Skeletal muscle tissue (tissue), 4 donors: Measurements from ENCODE around the gene AKAP12. TPM values are rescaled to one million over a fixed set of nuclear protein-coding genes. Genes with fewer than 3 reads are reported as not detected.

Experiments used
- H3K27ac ChIP-seq: one replicate; pipeline ENCODE4 v1.7.0; 2013; ENCODE audit warnings: mild to moderate bottlenecking, low read depth, low read length, inconsistent platforms
- H3K27me3 ChIP-seq, 3 donors: one replicate each; pipeline ENCODE4 v1.7.0; 2013; ENCODE audit warnings: low read length in 3 of 3; ENCODE audit not compliant: control insufficient read depth in 3 of 3, insufficient read depth in 3 of 3
- H3K36me3 ChIP-seq, 3 donors: one replicate each; pipeline ENCODE4 v1.7.0; 2013; ENCODE audit warnings: low read length in 3 of 3; ENCODE audit not compliant: control insufficient read depth in 3 of 3, insufficient read depth in 3 of 3
- H3K4me1 ChIP-seq, 3 donors: one replicate each; pipeline ENCODE4 v1.7.0; 2013; ENCODE audit warnings: low read length in 3 of 3, mild to moderate bottlenecking in 3 of 3; ENCODE audit not compliant: control insufficient read depth in 3 of 3, insufficient read depth in 3 of 3
- H3K4me3 ChIP-seq, 3 donors: one replicate each; pipeline ENCODE4 v1.7.0; 2013; ENCODE audit warnings: low read length in 3 of 3
- H3K9ac ChIP-seq, 3 donors: one replicate each; pipeline ENCODE4 v1.7.0; 2013; ENCODE audit warnings: low read length in 3 of 3, mild to moderate bottlenecking in 3 of 3, moderate library complexity in 2 of 3, low read depth in 1 of 3
- H3K9me3 ChIP-seq, 3 donors: one replicate each; pipeline ENCODE4 v1.7.0; 2013; ENCODE audit warnings: low read length in 3 of 3; ENCODE audit not compliant: control insufficient read depth in 3 of 3
- total RNA-seq: library from RNA; depleted of rRNA; stranded (reverse); fragments of >200 nt; gene quantifications from one replicate; pipeline ENCODE4 v1.2.3, GENCODE V29; 2014
- donor health status: Osteomylitis.

The AKAP12 gene
- total RNA-seq, 1 donor from 2014 or later, result 99.7 TPM

DNA sequence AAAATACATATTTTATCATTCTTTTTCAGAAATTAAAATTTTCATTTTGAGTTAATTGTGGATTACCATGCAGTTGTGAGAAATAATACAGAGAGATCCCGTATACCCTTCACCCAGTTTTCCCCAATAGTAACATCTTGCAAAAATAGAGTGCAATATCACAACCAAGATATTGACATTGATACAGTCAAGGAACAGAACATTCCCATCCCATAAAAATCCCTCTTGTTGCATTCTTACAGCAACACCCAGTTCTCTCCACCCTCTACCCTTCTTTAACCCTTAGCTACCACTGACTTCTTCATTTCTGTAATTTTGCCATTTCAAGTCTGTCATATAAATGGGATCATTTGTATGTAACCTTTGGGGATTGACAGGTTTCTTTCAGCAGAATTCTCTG is 6.9 kb upstream of the AKAP12 start:
- H3K9ac ChIP-seq, result no peak overlapping the region
- no peak overlapping the region for H3K27ac ChIP-seq
- no peaks in the 10 kb centered on the region for H3K27me3 ChIP-seq
- H3K36me3 ChIP-seq, result no peaks in the 10 kb centered on the region
- H3K9me3 ChIP-seq, result no peaks in the 10 kb centered on the region
- no peaks in the 10 kb centered on the region for H3K4me1 ChIP-seq
- H3K4me3 ChIP-seq, result no peak overlapping the region

DNA sequence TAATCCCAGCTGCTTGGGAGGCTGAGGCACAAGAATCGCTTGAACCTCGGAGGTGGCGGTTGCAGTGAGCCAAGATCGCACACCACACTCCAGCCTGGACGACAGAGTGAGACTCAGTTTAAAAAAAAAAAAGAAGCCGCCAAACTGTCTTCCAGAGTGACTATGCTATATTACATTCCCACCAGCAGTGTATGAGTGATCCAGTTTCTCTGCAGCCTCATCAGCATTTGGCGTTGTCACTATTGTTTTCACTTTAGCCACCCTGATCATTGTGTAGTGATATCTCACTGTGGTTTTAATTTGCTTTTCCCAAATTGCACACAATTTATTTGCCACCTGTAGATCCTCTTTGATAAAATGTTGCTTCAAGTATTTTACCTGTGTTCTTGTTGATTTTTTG is 6.0 kb upstream of the AKAP12 start:
- Histone ChIP-seq H3K27ac (no peak overlapping the region), H3K4me1 (no peaks in the 10 kb centered on the region), H3K9ac (no peak overlapping the region), H3K27me3 (no peaks in the 10 kb centered on the region), H3K36me3 (no peaks in the 10 kb centered on the region), H3K9me3 (no peaks in the 10 kb centered on the region), H3K4me3 (no peak overlapping the region)

DNA sequence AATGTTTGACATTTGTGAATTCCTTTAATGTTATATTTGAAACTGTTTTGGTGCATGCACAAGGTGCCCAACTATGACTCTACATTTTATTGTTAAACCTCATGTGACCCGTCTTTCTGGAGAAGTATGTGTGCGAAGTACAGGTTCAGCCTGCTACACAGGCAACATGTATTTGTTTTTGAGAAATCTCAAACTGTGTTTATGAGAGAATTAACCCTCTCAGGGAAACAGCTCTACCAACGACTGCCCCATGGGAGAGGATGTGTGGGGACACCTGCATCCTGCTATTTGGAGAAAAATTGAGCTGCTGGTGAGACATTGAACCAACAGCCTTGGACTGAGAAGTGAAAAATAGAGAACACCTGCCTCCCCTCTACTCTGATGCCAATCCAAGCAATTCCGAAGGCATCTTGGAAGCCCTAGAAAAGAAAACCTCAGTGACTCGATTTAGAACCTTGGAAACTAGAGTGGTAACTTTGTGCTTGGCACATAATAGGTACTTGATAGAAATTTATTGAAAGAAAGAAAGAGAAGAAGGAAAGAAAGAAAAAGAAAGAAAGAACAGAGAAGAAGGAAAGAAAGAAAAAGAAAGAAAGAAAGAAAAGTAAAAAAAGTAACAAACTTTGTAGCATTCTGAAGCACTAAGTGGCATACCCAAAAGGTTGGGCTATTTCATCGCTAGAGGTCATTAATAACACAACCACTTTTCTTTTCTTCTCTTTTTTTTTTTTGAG is 2.9 kb upstream of the AKAP12 start:
- H3K4me1 ChIP-seq, result peaks cover 3 to 11% (median 10%) of the 10 kb centered on the region in 3 donors
- no peak overlapping the region for H3K9ac ChIP-seq
- no peak overlapping the region for H3K27ac ChIP-seq
- H3K4me3 ChIP-seq, result no peak overlapping the region
- H3K9me3 ChIP-seq, result peaks cover 0 to 2% (median 0%) of the 10 kb centered on the region in 3 donors
- peaks cover 9 to 16% (median 10%) of the 10 kb centered on the region in 3 donors for H3K27me3 ChIP-seq
- H3K36me3 ChIP-seq, result no peaks in the 10 kb centered on the region

DNA sequence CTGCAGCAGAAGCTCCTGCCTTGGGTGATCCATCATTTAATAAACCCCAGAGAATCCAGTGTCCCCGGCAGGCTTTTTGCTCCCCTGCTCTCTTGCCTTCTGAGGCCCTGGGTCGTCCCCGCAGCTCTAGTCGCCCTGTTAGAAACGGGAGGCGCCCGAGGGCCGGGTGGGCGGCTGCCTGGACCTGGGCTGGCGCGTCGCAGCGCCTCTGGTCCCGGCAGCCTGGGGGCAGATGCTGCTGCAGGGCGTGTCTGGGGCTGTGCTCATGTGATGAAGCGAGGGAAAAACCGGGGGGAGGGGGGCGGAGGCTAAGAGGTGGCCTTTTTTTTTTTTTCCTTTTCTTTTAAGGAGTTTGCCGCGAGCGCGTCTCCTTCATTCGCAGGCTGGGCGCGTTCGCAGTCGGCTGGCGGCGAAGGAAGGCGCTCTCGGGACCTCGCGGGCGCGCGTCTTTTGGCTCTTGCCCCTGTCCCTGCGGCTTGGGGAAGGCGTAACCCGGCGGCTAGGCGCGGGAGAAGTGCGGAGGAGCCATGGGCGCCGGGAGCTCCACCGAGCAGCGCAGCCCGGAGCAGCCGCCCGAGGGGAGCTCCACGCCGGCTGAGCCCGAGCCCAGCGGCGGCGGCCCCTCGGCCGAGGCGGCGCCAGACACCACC is 394 bp downstream of the AKAP12 start:
- H3K4me1 ChIP-seq, result peaks cover 3 to 14% (median 11%) of the 10 kb centered on the region in 3 donors
- peaks cover 9 to 24% (median 16%) of the 10 kb centered on the region in 3 donors for H3K27me3 ChIP-seq
- no peaks in the 10 kb centered on the region for H3K36me3 ChIP-seq
- H3K9ac ChIP-seq, result peak overlapping the region; percentile 64 to 65 (median 64)
- H3K4me3 ChIP-seq, result peak overlapping the region; percentile 66 to 71 (median 67)
- peaks cover 0 to 2% (median 0%) of the 10 kb centered on the region in 3 donors for H3K9me3 ChIP-seq
- peak overlapping the region; percentile 66 for H3K27ac ChIP-seq

DNA sequence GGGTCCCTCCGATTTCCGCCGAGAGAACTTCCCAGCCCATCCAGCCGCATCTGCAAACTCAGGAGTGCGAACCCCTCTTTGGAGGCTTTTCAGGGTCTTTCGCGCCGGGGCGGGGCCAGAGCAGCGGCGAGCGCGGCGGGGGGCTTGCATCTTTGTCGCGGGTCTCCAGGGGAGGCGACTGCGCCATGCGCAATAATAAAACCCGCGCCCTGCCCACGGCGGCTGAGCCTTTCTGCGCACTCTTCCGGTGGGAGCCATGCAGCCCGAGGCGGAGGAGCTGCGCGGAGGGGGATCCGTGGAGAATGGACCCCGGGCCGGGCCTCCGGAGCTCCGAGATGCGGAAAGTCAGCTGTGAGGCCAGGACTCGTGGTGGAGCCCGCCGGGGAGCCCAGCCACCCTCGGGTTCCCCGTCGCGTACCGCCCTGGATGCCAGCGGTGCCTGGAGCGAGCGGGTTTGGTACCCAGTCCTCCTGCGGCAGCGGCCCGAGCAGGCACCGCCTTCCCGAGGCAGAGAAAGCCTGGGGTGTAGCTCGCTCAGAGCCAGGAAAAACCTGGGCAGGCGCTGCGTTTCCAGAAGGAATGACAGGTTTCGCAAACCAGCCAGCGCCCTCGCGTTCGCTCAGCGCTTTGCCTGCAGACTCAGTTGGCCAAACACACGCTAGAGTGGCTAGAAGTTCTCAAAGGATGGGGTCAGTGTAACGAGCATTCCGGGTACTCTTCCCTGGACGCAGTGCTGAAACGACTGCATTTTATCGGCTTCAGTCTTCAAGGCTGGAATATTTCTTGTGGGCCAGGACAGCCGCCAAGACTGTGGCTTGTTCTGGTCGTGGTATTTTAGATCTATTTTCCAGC is 1.2 kb downstream of the AKAP12 start:
- Histone ChIP-seq H3K27ac (peak overlapping the region; percentile 66), H3K27me3 (peaks cover 9 to 24% (median 16%) of the 10 kb centered on the region in 3 donors), H3K9ac (peak overlapping the region; percentile 53 to 76 (median 65)), H3K4me3 (peak overlapping the region; percentile 71 to 76 (median 74)), H3K4me1 (peaks cover 3 to 14% (median 11%) of the 10 kb centered on the region in 3 donors), H3K9me3 (peaks cover 0 to 2% (median 0%) of the 10 kb centered on the region in 3 donors), H3K36me3 (no peaks in the 10 kb centered on the region)

DNA sequence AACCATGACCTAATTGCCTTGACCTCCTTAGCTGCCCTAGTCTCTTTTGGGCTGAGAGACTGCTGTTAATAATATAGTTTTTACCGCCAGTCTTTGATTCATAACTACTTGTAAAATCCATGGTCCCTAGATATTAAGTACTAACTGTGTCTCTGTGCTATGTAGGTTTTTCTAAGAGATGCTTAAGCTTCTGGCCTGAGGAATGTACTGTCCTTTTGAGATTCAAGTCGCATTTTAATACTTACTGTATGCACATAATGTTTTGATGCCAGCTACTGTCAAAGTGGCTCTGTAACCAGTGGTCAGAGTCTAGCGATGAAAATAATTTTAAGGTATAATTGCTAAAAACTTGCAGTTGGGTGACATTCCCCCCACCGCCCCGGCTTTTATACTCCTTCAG is 2.1 kb downstream of the AKAP12 start:
- Histone ChIP-seq H3K27me3 (peaks cover 9 to 24% (median 16%) of the 10 kb centered on the region in 3 donors), H3K36me3 (no peaks in the 10 kb centered on the region), H3K27ac (no peak overlapping the region), H3K9me3 (peaks cover 0 to 2% (median 0%) of the 10 kb centered on the region in 3 donors), H3K9ac (peak overlapping the region in 1 of 3 donors; percentile 65), H3K4me3 (peak overlapping the region; percentile 71 to 76 (median 74)), H3K4me1 (peaks cover 3 to 14% (median 11%) of the 10 kb centered on the region in 3 donors)

DNA sequence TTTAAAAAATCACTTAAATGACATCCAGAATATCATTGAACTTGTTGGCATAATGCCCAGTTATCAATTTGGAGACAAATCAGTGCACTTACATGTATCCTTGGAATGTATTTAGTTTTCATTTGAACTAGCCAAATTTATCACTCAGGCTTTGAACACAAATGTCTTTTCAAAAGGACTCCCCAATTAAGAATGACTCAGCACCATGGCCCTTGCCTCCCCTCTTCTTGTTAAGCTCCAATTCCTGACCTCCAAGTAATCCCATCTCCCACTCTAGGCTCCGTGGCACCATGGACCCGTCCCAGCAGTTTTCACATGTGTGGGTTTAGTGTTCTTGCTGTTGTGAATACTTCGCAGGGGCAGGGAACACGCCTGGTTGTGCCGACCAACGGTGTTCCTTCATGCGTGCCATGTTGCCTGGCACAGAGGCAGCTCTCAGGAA is 2.7 kb downstream of the AKAP12 start:
- peaks cover 9 to 24% (median 16%) of the 10 kb centered on the region in 3 donors for H3K27me3 ChIP-seq
- H3K9ac ChIP-seq, result no peak overlapping the region
- H3K9me3 ChIP-seq, result peaks cover 0 to 2% (median 0%) of the 10 kb centered on the region in 3 donors
- no peak overlapping the region for H3K27ac ChIP-seq
- no peaks in the 10 kb centered on the region for H3K36me3 ChIP-seq
- peak overlapping the region in 2 of 3 donors; percentile 8 to 32 for H3K4me3 ChIP-seq
- H3K4me1 ChIP-seq, result peaks cover 3 to 14% (median 11%) of the 10 kb centered on the region in 3 donors

DNA sequence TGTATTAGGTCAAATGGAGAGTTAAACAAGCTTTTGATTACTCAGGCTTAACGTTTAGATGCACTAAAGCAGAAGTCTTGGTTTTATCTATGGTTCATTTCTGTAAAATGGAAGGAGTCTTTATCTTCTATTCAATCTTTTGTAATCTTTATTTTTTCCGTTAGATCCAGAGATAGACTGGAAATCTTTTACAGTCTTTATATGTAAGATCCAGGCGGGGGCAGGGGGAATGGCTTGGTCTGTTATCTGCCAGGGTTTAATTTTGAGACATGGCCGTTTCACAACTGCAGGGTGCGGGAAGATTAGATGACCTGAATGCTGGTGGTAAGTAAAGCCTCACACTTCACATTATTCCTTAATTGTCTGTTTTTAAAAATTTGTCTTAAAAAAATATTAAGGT is 3.7 kb downstream of the AKAP12 start:
- H3K9ac ChIP-seq, result no peak overlapping the region
- peaks cover 0 to 2% (median 0%) of the 10 kb centered on the region in 3 donors for H3K9me3 ChIP-seq
- peaks cover 3 to 14% (median 11%) of the 10 kb centered on the region in 3 donors for H3K4me1 ChIP-seq
- H3K27me3 ChIP-seq, result peaks cover 9 to 24% (median 16%) of the 10 kb centered on the region in 3 donors
- no peak overlapping the region for H3K27ac ChIP-seq
- no peak overlapping the region for H3K4me3 ChIP-seq
- no peaks in the 10 kb centered on the region for H3K36me3 ChIP-seq

DNA sequence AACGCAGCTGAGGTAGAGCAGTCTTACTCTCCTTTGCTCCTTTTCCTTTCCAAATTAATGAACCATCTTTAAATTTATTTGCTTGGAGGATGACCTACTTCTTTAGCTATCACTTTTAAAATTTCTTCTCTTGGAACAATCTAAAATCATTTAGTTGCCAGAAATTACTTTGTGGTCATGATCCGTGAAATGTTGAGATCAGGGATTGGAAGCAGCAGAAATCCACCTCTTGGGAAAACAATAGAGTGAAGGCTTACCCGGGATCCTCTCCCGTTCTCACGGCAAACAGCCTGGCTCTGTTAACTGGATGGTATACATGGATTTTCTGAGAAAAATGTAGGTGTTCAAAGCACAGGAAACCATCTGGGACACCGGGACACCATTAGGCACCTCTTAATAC is 7.7 kb downstream of the AKAP12 start:
- Histone ChIP-seq H3K9me3 (no peaks in the 10 kb centered on the region), H3K27ac (no peak overlapping the region), H3K4me3 (no peak overlapping the region), H3K9ac (no peak overlapping the region), H3K27me3 (peaks cover 0 to 2% (median 2%) of the 10 kb centered on the region in 3 donors), H3K4me1 (peaks cover 0 to 2% (median 0%) of the 10 kb centered on the region in 3 donors), H3K36me3 (no peaks in the 10 kb centered on the region)
